Right renal pelvis (tissue), 4 donors: ENCODE measurements around the gene INTS1. TPM values are rescaled to one million over a fixed set of nuclear protein-coding genes. Genes with fewer than 3 reads are reported as not detected.

Experiments
- DNase-seq, 4 donors: peaks; one replicate each; pipeline ENCODE4 v3.0.0-alpha.2; 2013; ENCODE audit warnings: low read depth in 4 of 4, low spot score in 3 of 4, missing footprints in 1 of 4
- polyA plus RNA-seq, 4 donors: library from polyadenylated mRNA; unstranded; fragments of 120-200 nt; gene quantifications; one replicate each; pipeline ENCODE4 v1.2.1, GENCODE V29; 2013; ENCODE audit not compliant: insufficient read length in 4 of 4

Gene INTS1
- polyA plus RNA-seq, 4 donors = 61.7 to 85.8 (median 66.1) TPM

- no peak for DNase-seq
Observed at GRCh38 chr7:1470901-1471300, 33.3 kb downstream of the INTS1 start.

GRCh38 chr7:1468643-1469298 lies 35.4 kb downstream of the INTS1 start:
- DNase-seq = no peak

GRCh38 chr7:1468203-1468602 lies 36.0 kb downstream of the INTS1 start:
- DNase-seq = no peak

- peak in 1 of 4 donors; percentile 53 for DNase-seq
Observed at GRCh38 chr7:1466524-1467271, 37.5 kb downstream of the INTS1 start.

- no peak for DNase-seq
Observed at GRCh38 chr7:1464694-1465093, 39.5 kb downstream of the INTS1 start.

- DNase-seq = no peak
Observed at GRCh38 chr7:1463676-1464223, 40.4 kb downstream of the INTS1 start.

GRCh38 chr7:1461646-1462375 lies 42.4 kb downstream of the INTS1 start:
- DNase-seq = no peak

GRCh38 chr7:1460821-1461645 lies 43.2 kb downstream of the INTS1 start:
- DNase-seq = no peak

- DNase-seq = no peak
Observed at GRCh38 chr7:1459920-1460820, 44.0 kb downstream of the INTS1 start.

- peak; percentile 89 to 96 (median 94) for DNase-seq
Observed at GRCh38 chr7:1459512-1459892, 44.7 kb downstream of the INTS1 start.

- DNase-seq = no peak
Observed at GRCh38 chr7:1458683-1459511, 45.3 kb downstream of the INTS1 start, which contains the start of gene MICALL2. Gene MICALL2, minus strand, starts transcription at chr7:1459470. Its CDS starts 144 bp downstream, at chr7:1459326.

- no peak for DNase-seq
Observed at GRCh38 chr7:1457949-1458682, 46.1 kb downstream of the INTS1 start.

GRCh38 chr7:1457059-1457948 lies 46.9 kb downstream of the INTS1 start:
- no peak for DNase-seq

GRCh38 chr7:1455955-1456354 lies 48.2 kb downstream of the INTS1 start:
- DNase-seq = no peak

GRCh38 chr7:1455241-1455939 lies 48.8 kb downstream of the INTS1 start:
- DNase-seq = no peak

GRCh38 chr7:1454542-1454941 lies 49.6 kb downstream of the INTS1 start:
- no peak for DNase-seq
